ENCODE measurements around the gene PLEKHA1. TPM values are rescaled to one million over a fixed set of nuclear protein-coding genes. Genes with fewer than 3 reads are reported as not detected.

The PLEKHA1 gene
- total and polyA plus RNA-seq, 2 of the 4 experiments (the other 2 are of a cell fraction), result 7.2 to 9.5 TPM

DNA sequence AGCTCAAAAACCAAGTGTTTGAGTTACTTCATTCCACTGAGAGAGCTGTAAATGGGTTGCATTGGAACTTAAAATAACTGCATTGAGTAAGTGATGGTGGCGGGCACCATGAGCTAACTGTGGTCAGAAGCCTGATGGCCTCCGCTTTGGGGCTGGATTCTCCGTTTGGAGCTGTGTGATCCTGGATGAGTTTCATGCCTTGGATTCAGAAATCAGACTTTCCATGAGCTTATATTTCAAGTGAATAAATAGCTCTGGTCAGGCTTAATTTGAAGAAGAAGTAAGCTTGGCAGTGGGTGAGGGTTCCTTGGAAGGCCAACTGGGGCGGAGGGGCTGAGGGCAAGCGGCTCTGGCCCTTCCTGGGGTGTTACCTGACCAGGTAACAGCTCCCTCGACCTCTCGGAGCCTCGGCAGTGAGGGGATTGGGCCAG is 92.5 kb downstream of the PLEKHA1 start:
- dilution Hi-C loops (cut with HindIII; ENCODE audit: low sequenced_read_pairs, unreplicated experiment), result no loop called here
- intact Hi-C loops (cut with micrococcal nuclease), result no loop called here
- H3K4me2 ChIP-seq (ENCODE audit: low read depth, low read length), result no peak overlapping the region

More for the DNA sequence above, 92.5 kb downstream of the PLEKHA1 start:
- no peak for ATAC-seq (ENCODE audit: low read depth)
- Histone ChIP-seq H3K23ac (ENCODE audit: low read depth, low read length) (no peak overlapping the region), H3K9me3 (ENCODE audit: control insufficient read depth, insufficient read depth, low read length) (no peaks in the 10 kb centered on the region), H3K14ac (replicated peaks; ENCODE audit: low read depth, low read length) (no peak overlapping the region), H2BK20ac (ENCODE audit: low read depth, low read length) (no peak overlapping the region), H3K4ac (ENCODE audit: low read depth, low read length) (no peak overlapping the region), H3K27me3 (ENCODE audit: control insufficient read depth, insufficient read depth, low read length) (no peaks in the 10 kb centered on the region), H2BK120ac (ENCODE audit: low read depth, low read length) (no peak overlapping the region), H4K8ac (ENCODE audit: low read depth in 2 of 2, low read length in 2 of 2) (no peak overlapping the region), H3K4me1 (ENCODE audit: control insufficient read depth, insufficient read depth, low read length) (peaks cover 22% of the 10 kb centered on the region), H2BK15ac (ENCODE audit: low read depth, low read length) (no peak overlapping the region), H4K91ac (ENCODE audit: insufficient read depth, low read depth, low read length) (no peak overlapping the region), H2BK5ac (ENCODE audit: low read depth, low read length, poor library complexity, severe bottlenecking) (no peak overlapping the region), H3K56ac (ENCODE audit: extremely low read depth, insufficient read depth, low read length) (no peak overlapping the region), H2AK5ac (ENCODE audit: low read depth, low read length) (no peak overlapping the region), H3K79me1 (ENCODE audit: low read depth in 1 of 2, low read length in 2 of 2) (peaks cover 11 to 49% of the 10 kb centered on the region in 2 experiments), H3K18ac (ENCODE audit: low read depth, low read length) (no peak overlapping the region), H4K20me1 (ENCODE audit: insufficient read depth, low read length) (peaks cover 19% of the 10 kb centered on the region), H3K9me1 (ENCODE audit: insufficient read depth, low read length) (peaks cover 28% of the 10 kb centered on the region), H2AK9ac (replicated peaks; ENCODE audit: low read depth, low read length, poor library complexity) (no peak overlapping the region), H2AFZ (replicated peaks; ENCODE audit: low read length, poor library complexity) (no peak overlapping the region), H3K27ac (ENCODE audit: insufficient read depth, low read length) (no peak overlapping the region), H3K4me3 (ENCODE audit: insufficient read depth, low read depth, low read length) (no peak overlapping the region), H3K36me3 (ENCODE audit: control insufficient read depth, insufficient read depth, low read length) (no peaks in the 10 kb centered on the region; the same call in 1 of the 2 replicates), H3K9ac (ENCODE audit: low read depth, low read length) (no peak overlapping the region), H4K5ac (ENCODE audit: low read depth, low read length) (no peak overlapping the region)
- ChIA-PET POLR2A (ENCODE audit: unreplicated experiment) (no interaction called here), CTCF (interaction anchor here (0.8 kb wide), 1 partner anchor 93 kb away, joined by 3 read pairs; no protein-coding TSS in a partner anchor)
- no peak for DNase-seq
- BruUV-seq (replicated peaks), result no TSS peak
- in situ Hi-C loops (cut with MboI; ENCODE audit: low sequenced_read_pairs), result loop anchor here (10.0 kb wide), 1 partner anchor 342 kb away; no protein-coding TSS in a partner anchor
- 100% methylated on average over 1 of the region's 8 CpGs; no CpG with 5 or more reads in 1 of the 2 experiments for WGBS, 2 experiments (ENCODE audit: extremely low coverage in 2 of 2, insufficient read length in 1 of 2)
- TF ChIP-seq, protein P1, sequence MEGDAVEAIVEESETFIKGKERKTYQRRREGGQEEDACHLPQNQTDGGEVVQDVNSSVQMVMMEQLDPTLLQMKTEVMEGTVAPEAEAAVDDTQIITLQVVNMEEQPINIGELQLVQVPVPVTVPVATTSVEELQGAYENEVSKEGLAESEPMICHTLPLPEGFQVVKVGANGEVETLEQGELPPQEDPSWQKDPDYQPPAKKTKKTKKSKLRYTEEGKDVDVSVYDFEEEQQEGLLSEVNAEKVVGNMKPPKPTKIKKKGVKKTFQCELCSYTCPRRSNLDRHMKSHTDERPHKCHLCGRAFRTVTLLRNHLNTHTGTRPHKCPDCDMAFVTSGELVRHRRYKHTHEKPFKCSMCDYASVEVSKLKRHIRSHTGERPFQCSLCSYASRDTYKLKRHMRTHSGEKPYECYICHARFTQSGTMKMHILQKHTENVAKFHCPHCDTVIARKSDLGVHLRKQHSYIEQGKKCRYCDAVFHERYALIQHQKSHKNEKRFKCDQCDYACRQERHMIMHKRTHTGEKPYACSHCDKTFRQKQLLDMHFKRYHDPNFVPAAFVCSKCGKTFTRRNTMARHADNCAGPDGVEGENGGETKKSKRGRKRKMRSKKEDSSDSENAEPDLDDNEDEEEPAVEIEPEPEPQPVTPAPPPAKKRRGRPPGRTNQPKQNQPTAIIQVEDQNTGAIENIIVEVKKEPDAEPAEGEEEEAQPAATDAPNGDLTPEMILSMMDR (conservative IDR thresholded peaks at IDR 0.05; ENCODE audit: low read depth, low read length), result no peak
- no peak for TF ChIP-seq RCOR1 (IDR thresholded peaks at IDR 0.05; ENCODE audit: insufficient replicate concordance, low read length)
- no peak for TF ChIP-seq MXI1 (IDR thresholded peaks at IDR 0.05; ENCODE audit: borderline replicate concordance, low read depth, low read length)
- no peak for TF ChIP-seq ELK1 (IDR thresholded peaks at IDR 0.05; ENCODE audit: borderline replicate concordance, low read depth, low read length)
- TF ChIP-seq, protein P2, sequence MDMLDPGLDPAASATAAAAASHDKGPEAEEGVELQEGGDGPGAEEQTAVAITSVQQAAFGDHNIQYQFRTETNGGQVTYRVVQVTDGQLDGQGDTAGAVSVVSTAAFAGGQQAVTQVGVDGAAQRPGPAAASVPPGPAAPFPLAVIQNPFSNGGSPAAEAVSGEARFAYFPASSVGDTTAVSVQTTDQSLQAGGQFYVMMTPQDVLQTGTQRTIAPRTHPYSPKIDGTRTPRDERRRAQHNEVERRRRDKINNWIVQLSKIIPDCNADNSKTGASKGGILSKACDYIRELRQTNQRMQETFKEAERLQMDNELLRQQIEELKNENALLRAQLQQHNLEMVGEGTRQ (IDR thresholded peaks at IDR 0.05; ENCODE audit: low read depth, low read length), result no peak
- no peak for TF ChIP-seq SMC3 (IDR thresholded peaks at IDR 0.05; ENCODE audit: low read depth, low read length)
- TF ChIP-seq POLR2A (IDR thresholded peaks at IDR 0.05; ENCODE audit: low read depth, low read length), result no peak
- TF ChIP-seq FOS (IDR thresholded peaks at IDR 0.05; ENCODE audit: low read depth, low read length), result no peak
- TF ChIP-seq NFE2L2 (IDR thresholded peaks at IDR 0.05; ENCODE audit: low read depth, low read length), result no peak
- TF ChIP-seq RFX5 (IDR thresholded peaks at IDR 0.05; ENCODE audit: low read depth, low read length), result no peak
- TF ChIP-seq CHD1 (IDR thresholded peaks at IDR 0.05; ENCODE audit: low read depth, low read length), result no peak
- TF ChIP-seq RAD21 (IDR thresholded peaks at IDR 0.05; ENCODE audit: low read length), result no peak
- TF ChIP-seq MAZ (IDR thresholded peaks at IDR 0.05; ENCODE audit: borderline replicate concordance, low read depth, low read length), result no peak
